Parathyroid adenoma (tissue), 2 donors: ENCODE measurements around the gene TARM1.

ENCODE experiments used
- H2AFZ ChIP-seq: fragments of 300-600 bp; sonication (generic); one replicate; pipeline ENCODE4 v1.7.0; 2017; ENCODE audit warnings: antibody characterized with exemption, mild to moderate bottlenecking
- H3K27ac ChIP-seq: fragments of 300-600 bp; sonication (generic); one replicate; pipeline ENCODE4 v1.7.0; 2017
- H3K27me3 ChIP-seq: fragments of 300-600 bp; sonication (generic); one replicate; pipeline ENCODE4 v1.7.0; 2017; ENCODE audit warnings: low read length; ENCODE audit not compliant: control insufficient read depth, insufficient read depth
- H3K36me3 ChIP-seq: fragments of 300-600 bp; sonication (generic); one replicate; pipeline ENCODE4 v1.7.0; 2017; ENCODE audit warnings: low read length; ENCODE audit not compliant: control insufficient read depth, insufficient read depth
- H3K4me1 ChIP-seq: fragments of 300-600 bp; sonication (generic); one replicate; pipeline ENCODE4 v1.7.0; 2017; ENCODE audit warnings: control low read depth
- H3K4me2 ChIP-seq: fragments of 300-600 bp; sonication (generic); one replicate; pipeline ENCODE4 v1.7.0; 2017; ENCODE audit warnings: low read length
- H3K4me3 ChIP-seq: fragments of 300-600 bp; sonication (generic); one replicate; pipeline ENCODE4 v1.7.0; 2017; ENCODE audit warnings: low read depth, low read length
- H3K79me2 ChIP-seq: fragments of 300-600 bp; sonication (generic); one replicate; pipeline ENCODE4 v1.7.0; 2017; ENCODE audit warnings: control low read depth
- H3K9ac ChIP-seq: fragments of 300-600 bp; sonication (generic); one replicate; pipeline ENCODE4 v1.7.0; 2017; ENCODE audit warnings: mild to moderate bottlenecking
- H3K9me3 ChIP-seq: fragments of 300-600 bp; sonication (generic); one replicate; pipeline ENCODE4 v1.7.0; 2017; ENCODE audit warnings: low read length; ENCODE audit not compliant: control insufficient read depth
- CTCF ChIP-seq: fragments of 300-600 bp; sonication (generic); IDR thresholded peaks from one replicate; pipeline ENCODE4 v1.7.0; 2017; ENCODE audit warnings: antibody characterized with exemption, mild to moderate bottlenecking
- donor health status: primary hyperparathyroidism.

TARM1 gene

DNA sequence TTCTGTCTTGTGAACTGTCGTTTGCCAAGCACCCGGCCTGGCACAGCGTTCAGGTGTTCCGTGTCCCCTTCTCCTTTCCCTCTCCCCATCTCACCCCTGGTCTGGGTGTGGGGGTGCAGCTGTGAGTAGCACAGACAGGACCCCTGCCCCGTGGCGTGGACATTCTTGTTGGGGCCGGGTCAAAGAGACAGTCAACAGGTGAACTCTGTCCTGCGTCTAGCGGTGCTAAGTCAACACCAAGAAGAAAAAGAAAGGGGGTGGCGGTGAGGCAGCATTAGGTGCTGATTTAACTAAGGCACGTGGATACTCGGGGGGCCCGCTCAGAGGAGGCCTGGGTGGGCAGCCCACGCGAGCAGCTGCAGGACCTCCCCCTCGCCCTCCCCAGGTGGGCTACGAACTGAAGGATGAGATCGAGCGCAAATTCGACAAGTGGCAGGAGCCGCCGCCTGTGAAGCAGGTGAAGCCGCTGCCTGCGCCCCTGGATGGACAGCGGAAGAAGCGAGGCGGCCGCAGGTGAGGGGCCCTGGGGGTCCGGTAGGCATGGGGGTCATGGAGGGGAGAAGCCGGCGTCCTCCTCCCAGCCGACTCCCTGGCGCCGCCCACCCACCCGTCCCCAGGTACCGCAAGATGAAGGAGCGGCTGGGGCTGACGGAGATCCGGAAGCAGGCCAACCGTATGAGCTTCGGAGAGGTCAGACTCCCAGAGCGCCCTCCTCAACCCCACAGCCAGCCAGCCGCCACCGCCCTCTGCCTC, 46.7 kb upstream of the TARM1 start:
- H2AFZ ChIP-seq, result no peak overlapping the region
- no peak overlapping the region for H3K4me3 ChIP-seq
- H3K9me3 ChIP-seq, result no peaks in the 10 kb centered on the region
- no peak overlapping the region for H3K4me2 ChIP-seq
- no peaks in the 10 kb centered on the region for H3K4me1 ChIP-seq
- no peak for TF ChIP-seq CTCF
- H3K36me3 ChIP-seq, result no peaks in the 10 kb centered on the region
- no peak overlapping the region for H3K27ac ChIP-seq
- no peak overlapping the region for H3K9ac ChIP-seq
- no peaks in the 10 kb centered on the region for H3K27me3 ChIP-seq
- no peaks in the 10 kb centered on the region for H3K79me2 ChIP-seq

- Histone ChIP-seq H3K4me2 (no peak overlapping the region), H3K4me1 (no peaks in the 10 kb centered on the region)
Observed at GRCh38 chr19:54125713-54126112, 44.5 kb upstream of the TARM1 start.

DNA sequence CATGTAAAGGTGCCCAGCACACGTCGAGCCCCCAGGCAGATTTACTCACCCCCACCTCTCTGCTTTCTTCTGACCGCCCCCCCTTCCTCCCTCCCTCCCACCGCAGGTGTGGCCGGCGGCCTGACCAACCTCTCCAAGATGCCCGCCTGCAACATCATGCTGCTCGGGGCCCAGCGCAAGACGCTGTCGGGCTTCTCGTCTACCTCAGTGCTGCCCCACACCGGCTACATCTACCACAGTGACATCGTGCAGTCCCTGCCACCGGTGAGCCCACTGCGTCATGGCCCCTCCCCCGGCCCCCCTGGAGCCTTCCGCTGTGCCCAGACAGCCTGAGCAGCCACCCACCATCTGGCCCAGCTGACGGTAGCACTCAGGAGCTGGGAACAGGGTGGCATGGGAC, 43.2 kb upstream of the TARM1 start:
- H3K27ac ChIP-seq, result no peak overlapping the region
- H3K79me2 ChIP-seq, result no peaks in the 10 kb centered on the region
- no peak for TF ChIP-seq CTCF
- no peaks in the 10 kb centered on the region for H3K27me3 ChIP-seq
- H3K9ac ChIP-seq, result no peak overlapping the region
- no peak overlapping the region for H3K4me3 ChIP-seq
- H3K4me1 ChIP-seq, result no peaks in the 10 kb centered on the region
- no peaks in the 10 kb centered on the region for H3K9me3 ChIP-seq
- no peaks in the 10 kb centered on the region for H3K36me3 ChIP-seq
- no peak overlapping the region for H2AFZ ChIP-seq
- H3K4me2 ChIP-seq, result no peak overlapping the region

More at GRCh38 chr19:54125713-54126112, 44.5 kb upstream of the TARM1 start:
- Histone ChIP-seq H3K9me3 (no peaks in the 10 kb centered on the region), H3K27ac (no peak overlapping the region), H3K9ac (no peak overlapping the region), H3K79me2 (no peaks in the 10 kb centered on the region), H3K4me3 (no peak overlapping the region), H2AFZ (no peak overlapping the region), H3K36me3 (no peaks in the 10 kb centered on the region), H3K27me3 (no peaks in the 10 kb centered on the region)
- TF ChIP-seq CTCF, result no peak

- H3K4me2 ChIP-seq, result no peak overlapping the region
- TF ChIP-seq CTCF, result no peak
Observed at GRCh38 chr19:54123682-54124081, 42.5 kb upstream of the TARM1 start.

GRCh38 chr19:54121259-54121658, 40.1 kb upstream of the TARM1 start:
- Histone ChIP-seq H3K36me3 (no peaks in the 10 kb centered on the region), H3K79me2 (peaks cover 4% of the 10 kb centered on the region), H3K27ac (no peak overlapping the region), H3K27me3 (no peaks in the 10 kb centered on the region), H3K4me1 (peaks cover 4% of the 10 kb centered on the region), H3K9me3 (no peaks in the 10 kb centered on the region), H2AFZ (no peak overlapping the region), H3K4me3 (no peak overlapping the region), H3K4me2 (no peak overlapping the region), H3K9ac (no peak overlapping the region)
- no peak for TF ChIP-seq CTCF

More at GRCh38 chr19:54123682-54124081, 42.5 kb upstream of the TARM1 start:
- Histone ChIP-seq H3K9ac (no peak overlapping the region), H3K9me3 (no peaks in the 10 kb centered on the region), H3K27me3 (no peaks in the 10 kb centered on the region), H3K27ac (no peak overlapping the region), H3K4me3 (no peak overlapping the region), H3K4me1 (no peaks in the 10 kb centered on the region), H3K36me3 (no peaks in the 10 kb centered on the region), H2AFZ (no peak overlapping the region), H3K79me2 (no peaks in the 10 kb centered on the region)
